ENCODE data around the gene SCML2. TPM values are rescaled to one million over a fixed set of nuclear protein-coding genes. Genes with fewer than 3 reads are reported as not detected.

Gene SCML2
- total and polyA plus RNA-seq, 2 of the 13 experiments (the other 11 are each of a cell fraction or from before 2014, with no cell fraction given), result 5.1 to 7.6 TPM

GRCh38 chrX:18354369-18355223, at the start of gene SCML2 (continued):
- TF ChIP-seq ZNF609 (CRISPR knock-in tag; IDR thresholded peaks at IDR 0.05; ENCODE audit: borderline replicate concordance) (no peak), NKX3-1 (CRISPR knock-in tag; IDR thresholded peaks at IDR 0.05) (no peak), ZNF792 (CRISPR knock-in tag; IDR thresholded peaks at IDR 0.05) (no peak), IRX3 (CRISPR knock-in tag; IDR thresholded peaks at IDR 0.05; ENCODE audit: borderline replicate concordance, low read depth) (peak; percentile 90; the same call in 1 of the 2 replicates), HDAC6 (IDR thresholded peaks at IDR 0.05; ENCODE audit: low read depth, low read length) (no peak), ZBTB43 (CRISPR knock-in tag; conservative IDR thresholded peaks at IDR 0.05) (0 out of 2 replicates have a peak, but pooled peaks have one; percentile 51), TBP (CRISPR knock-in tag; IDR thresholded peaks at IDR 0.05) (no peak), ZNF691 (CRISPR knock-in tag; IDR thresholded peaks at IDR 0.05; ENCODE audit: borderline replicate concordance, low read depth) (no peak), TERF1 (CRISPR knock-in tag; IDR thresholded peaks at IDR 0.05) (no peak), PPARG (CRISPR knock-in tag; conservative IDR thresholded peaks at IDR 0.05) (no peak), RAD21 (CRISPR knock-in tag; IDR thresholded peaks at IDR 0.05) (peak; percentile 40; the same call in 1 of the 2 replicates), ZNF556 (CRISPR knock-in tag; IDR thresholded peaks at IDR 0.05; ENCODE audit: borderline replicate concordance) (no peak), REL (CRISPR knock-in tag; conservative IDR thresholded peaks at IDR 0.05) (no peak), NONO (IDR thresholded peaks at IDR 0.05) (no peak), NONO (CRISPR knock-in tag; conservative IDR thresholded peaks at IDR 0.05) (no peak), HBP1 (CRISPR knock-in tag; IDR thresholded peaks at IDR 0.05; ENCODE audit: low read depth) (no peak), ARNTL (CRISPR knock-in tag; IDR thresholded peaks at IDR 0.05) (no peak), ZNF891 (CRISPR knock-in tag; IDR thresholded peaks at IDR 0.05) (no peak)

Measured in HepG2 (cell line).